ENCODE measurements around the gene GZMA. TPM values are rescaled to one million over a fixed set of nuclear protein-coding genes. Genes with fewer than 3 reads are reported as not detected.

The GZMA gene
- total and polyA plus RNA-seq, 2 donors (not counting 3 experiments of a cell fraction or from before 2014, with no cell fraction given) = not detected

- no peak overlapping the region for H3K9ac ChIP-seq (replicated peaks; ENCODE audit: extremely low read depth, insufficient read depth, low read length)
- POLR2A ChIA-PET = interaction anchor here (1.8 kb wide), 1 partner anchor 158 kb away, joined by 4 read pairs; the partner anchor contains the start of gene ESM1
- no peaks in the 10 kb centered on the region for H4K20me1 ChIP-seq (replicated peaks; ENCODE audit: control insufficient read depth, extremely low read depth, insufficient read depth, low read length)
- no peak overlapping the region for H3K4me3 ChIP-seq (replicated peaks in 1 of 3; ENCODE audit: insufficient read depth in 1 of 3, low read depth in 1 of 3, low read length in 3 of 3)
- no peaks in the 10 kb centered on the region for H3K9me3 ChIP-seq (replicated peaks; ENCODE audit: control insufficient read depth, insufficient read depth, low read length)
- H3K4me1 ChIP-seq (ENCODE audit: control insufficient read depth, extremely low read depth, insufficient read depth, low read length) = peaks cover 5% of the 10 kb centered on the region
- no peaks in the 10 kb centered on the region for H3K9me1 ChIP-seq (replicated peaks; ENCODE audit: control insufficient read depth, extremely low read depth, insufficient read depth, low read length)
- H3K27me3 ChIP-seq (ENCODE audit: control insufficient read depth in 2 of 2, insufficient read depth in 2 of 2, low read length in 2 of 2) = no peaks in the 10 kb centered on the region
- H3K27ac ChIP-seq (ENCODE audit: insufficient read depth, low read depth, low read length) = no peak overlapping the region
- no peak overlapping the region for H3K4me2 ChIP-seq (ENCODE audit: insufficient read depth, low read length)
- CTCF ChIA-PET = interaction anchor here (0.7 to 5.3 kb wide), 4 partner anchors 16 to 237 kb away, joined by 3 to 111 read pairs (median 51); partner anchors contain the start of gene GPX8
- BruUV-seq (replicated peaks) = no TSS peak
- DNase-seq (ENCODE audit: low read depth, low spot score) (no peak), FAIRE-seq (no peak)
- TF ChIP-seq JUN (IDR thresholded peaks at IDR 0.05; ENCODE audit: borderline replicate concordance, insufficient read depth, insufficient read length, low read depth) = no peak
- TF ChIP-seq EZH2 (IDR thresholded peaks at IDR 0.05; ENCODE audit: borderline replicate concordance, low read depth, low read length, severe bottlenecking) = no peak
- no peak for TF ChIP-seq CTCF (IDR thresholded peaks at IDR 0.05; ENCODE audit: extremely low read depth in 1 of 2, insufficient read depth in 1 of 2, low read depth in 1 of 2, low read length in 2 of 2)
- no peak for TF ChIP-seq POLR2AphosphoS5 (IDR thresholded peaks at IDR 0.05; ENCODE audit: insufficient read depth, low read depth, low read length)
- no peak for TF ChIP-seq GATA2 (IDR thresholded peaks at IDR 0.05; ENCODE audit: insufficient read depth, insufficient read length, low read depth, low read length)
- TF ChIP-seq FOS (IDR thresholded peaks at IDR 0.05; ENCODE audit: borderline replicate concordance, insufficient read depth, low read length) = no peak
- TF ChIP-seq MAX (IDR thresholded peaks at IDR 0.05; ENCODE audit: insufficient read depth, insufficient read length) = no peak
- TF ChIP-seq POLR2A (IDR thresholded peaks at IDR 0.05; ENCODE audit: low read depth, low read length) = no peak
- TF ChIP-seq MYC (IDR thresholded peaks at IDR 0.05; ENCODE audit: low read depth, low read length) = no peak
- no peaks in the 10 kb centered on the region for H3K79me2 ChIP-seq (ENCODE audit: control insufficient read depth, insufficient read depth, low read length)
- dilution Hi-C loops (cut with MboI; ENCODE audit: extremely low pct_ligation_motif_present, low sequenced_read_pairs) (loop anchor here (25.0 kb wide), 1 partner anchor 156 kb away; the partner anchor contains the start of gene ESM1), intact Hi-C loops (cut with micrococcal nuclease) (no loop called here)
- H3K36me3 ChIP-seq (ENCODE audit: control insufficient read depth in 2 of 2, extremely low read depth in 1 of 2, insufficient read depth in 2 of 2, low read length in 2 of 2) = no peaks in the 10 kb centered on the region
- no peak overlapping the region for H2AFZ ChIP-seq (ENCODE audit: low read depth, low read length)
Observed at GRCh38 chr5:55143624-55144023, 41.2 kb downstream of the GZMA start.
